Calu3 (cell line): ENCODE data around the gene STK11. TPM values are rescaled to one million over a fixed set of nuclear protein-coding genes. Genes with fewer than 3 reads are reported as not detected.

Experiments
- BruUV-seq: library from RNA; stranded (reverse); fragments of 400-500 nt; replicated peaks from 2 replicates; lab custom pipeline; 2021; lab: Mats Ljungman, UMichigan
- CTCF ChIA-PET: fragments of 300-600 bp; sonication (Branson Sonifier 250); formaldehyde crosslinking; loops from one replicate; lab custom pipeline; 2022; ENCODE audit warnings: antibody characterized with exemption; lab: Charles Lee
- DNase-seq: peaks from one replicate; pipeline ENCODE4 v3.0.0; 2022
- H3K27ac Mint-ChIP-seq: one replicate; pipeline ENCODE4 v1.8.0; 2022; ENCODE audit warnings: mixed read lengths; ENCODE audit not compliant: unreplicated experiment
- H3K27me3 Mint-ChIP-seq: one replicate; pipeline ENCODE4 v1.8.0; 2022; ENCODE audit warnings: mixed read lengths; ENCODE audit not compliant: unreplicated experiment
- H3K36me3 Mint-ChIP-seq: one replicate; pipeline ENCODE4 v1.8.0; 2022; ENCODE audit warnings: mild to moderate bottlenecking, moderate library complexity, mixed read lengths; ENCODE audit not compliant: insufficient read depth, unreplicated experiment
- H3K4me1 Mint-ChIP-seq: one replicate; pipeline ENCODE4 v1.8.0; 2022; ENCODE audit warnings: mild to moderate bottlenecking, low read depth, mixed read lengths; ENCODE audit not compliant: unreplicated experiment
- H3K4me3 Mint-ChIP-seq: one replicate; pipeline ENCODE4 v1.8.0; 2022; ENCODE audit warnings: mild to moderate bottlenecking, low read depth, moderate library complexity, mixed read lengths; ENCODE audit not compliant: unreplicated experiment
- H3K9me3 Mint-ChIP-seq: one replicate; pipeline ENCODE4 v1.8.0; 2022; ENCODE audit warnings: low read depth, mixed read lengths; ENCODE audit not compliant: unreplicated experiment
- intact Hi-C: fragments of 100-400 bp; cut with micrococcal nuclease; formaldehyde crosslinking; loops from one replicate; pipeline ENCODE4 v1.10.0; 2022; ENCODE audit not compliant: unreplicated experiment
- total RNA-seq: library from RNA; stranded (reverse); gene quantifications from 2 replicates; pipeline ENCODE4 v1.2.3, GENCODE V29; 2022
- TF ChIP-seq, protein P1 (sequence below): fragments of 200-600 bp; IDR thresholded peaks from one replicate; pipeline ENCODE4 v1.8.0; 2022; ENCODE audit warnings: antibody characterized with exemption; ENCODE audit not compliant: unreplicated experiment

STK11 gene
- total RNA-seq, 1 experiment from 2014 or later: 58.3 TPM

- Mint-ChIP-seq H3K36me3 (peaks cover 42% of the 10 kb centered on the region), H3K9me3 (no peaks in the 10 kb centered on the region), H3K27ac (no peak overlapping the region), H3K27me3 (no peaks in the 10 kb centered on the region), H3K4me1 (no peaks in the 10 kb centered on the region), H3K4me3 (no peak overlapping the region)
- intact Hi-C loops: no loop called here
- TF ChIP-seq, protein P1, sequence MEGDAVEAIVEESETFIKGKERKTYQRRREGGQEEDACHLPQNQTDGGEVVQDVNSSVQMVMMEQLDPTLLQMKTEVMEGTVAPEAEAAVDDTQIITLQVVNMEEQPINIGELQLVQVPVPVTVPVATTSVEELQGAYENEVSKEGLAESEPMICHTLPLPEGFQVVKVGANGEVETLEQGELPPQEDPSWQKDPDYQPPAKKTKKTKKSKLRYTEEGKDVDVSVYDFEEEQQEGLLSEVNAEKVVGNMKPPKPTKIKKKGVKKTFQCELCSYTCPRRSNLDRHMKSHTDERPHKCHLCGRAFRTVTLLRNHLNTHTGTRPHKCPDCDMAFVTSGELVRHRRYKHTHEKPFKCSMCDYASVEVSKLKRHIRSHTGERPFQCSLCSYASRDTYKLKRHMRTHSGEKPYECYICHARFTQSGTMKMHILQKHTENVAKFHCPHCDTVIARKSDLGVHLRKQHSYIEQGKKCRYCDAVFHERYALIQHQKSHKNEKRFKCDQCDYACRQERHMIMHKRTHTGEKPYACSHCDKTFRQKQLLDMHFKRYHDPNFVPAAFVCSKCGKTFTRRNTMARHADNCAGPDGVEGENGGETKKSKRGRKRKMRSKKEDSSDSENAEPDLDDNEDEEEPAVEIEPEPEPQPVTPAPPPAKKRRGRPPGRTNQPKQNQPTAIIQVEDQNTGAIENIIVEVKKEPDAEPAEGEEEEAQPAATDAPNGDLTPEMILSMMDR: no peak
- no peak for DNase-seq
- CTCF ChIA-PET: no interaction called here
- BruUV-seq: no TSS peak
Observed at GRCh38 chr19:1211494-1212234, 6.1 kb downstream of the STK11 start.

- Mint-ChIP-seq H3K36me3 (peaks cover 22% of the 10 kb centered on the region), H3K27me3 (no peaks in the 10 kb centered on the region), H3K27ac (no peak overlapping the region), H3K9me3 (no peaks in the 10 kb centered on the region), H3K4me1 (no peaks in the 10 kb centered on the region), H3K4me3 (no peak overlapping the region)
- no peak for DNase-seq
- TF ChIP-seq, protein P1: no peak
- CTCF ChIA-PET: no interaction called here
- intact Hi-C loops: no loop called here
- BruUV-seq: no TSS peak
Observed at GRCh38 chr19:1213391-1214286, 8.1 kb downstream of the STK11 start.

- H3K36me3 Mint-ChIP-seq: peaks cover 15% of the 10 kb centered on the region
- DNase-seq: no peak
- no peaks in the 10 kb centered on the region for H3K9me3 Mint-ChIP-seq
- intact Hi-C loops: no loop called here
- H3K27ac Mint-ChIP-seq: no peak overlapping the region
- CTCF ChIA-PET: no interaction called here
- no TSS peak for BruUV-seq
- TF ChIP-seq, protein P1: no peak
- no peaks in the 10 kb centered on the region for H3K27me3 Mint-ChIP-seq
- H3K4me3 Mint-ChIP-seq: no peak overlapping the region
- H3K4me1 Mint-ChIP-seq: no peaks in the 10 kb centered on the region
Observed at GRCh38 chr19:1214299-1214861, 8.8 kb downstream of the STK11 start.

DNA sequence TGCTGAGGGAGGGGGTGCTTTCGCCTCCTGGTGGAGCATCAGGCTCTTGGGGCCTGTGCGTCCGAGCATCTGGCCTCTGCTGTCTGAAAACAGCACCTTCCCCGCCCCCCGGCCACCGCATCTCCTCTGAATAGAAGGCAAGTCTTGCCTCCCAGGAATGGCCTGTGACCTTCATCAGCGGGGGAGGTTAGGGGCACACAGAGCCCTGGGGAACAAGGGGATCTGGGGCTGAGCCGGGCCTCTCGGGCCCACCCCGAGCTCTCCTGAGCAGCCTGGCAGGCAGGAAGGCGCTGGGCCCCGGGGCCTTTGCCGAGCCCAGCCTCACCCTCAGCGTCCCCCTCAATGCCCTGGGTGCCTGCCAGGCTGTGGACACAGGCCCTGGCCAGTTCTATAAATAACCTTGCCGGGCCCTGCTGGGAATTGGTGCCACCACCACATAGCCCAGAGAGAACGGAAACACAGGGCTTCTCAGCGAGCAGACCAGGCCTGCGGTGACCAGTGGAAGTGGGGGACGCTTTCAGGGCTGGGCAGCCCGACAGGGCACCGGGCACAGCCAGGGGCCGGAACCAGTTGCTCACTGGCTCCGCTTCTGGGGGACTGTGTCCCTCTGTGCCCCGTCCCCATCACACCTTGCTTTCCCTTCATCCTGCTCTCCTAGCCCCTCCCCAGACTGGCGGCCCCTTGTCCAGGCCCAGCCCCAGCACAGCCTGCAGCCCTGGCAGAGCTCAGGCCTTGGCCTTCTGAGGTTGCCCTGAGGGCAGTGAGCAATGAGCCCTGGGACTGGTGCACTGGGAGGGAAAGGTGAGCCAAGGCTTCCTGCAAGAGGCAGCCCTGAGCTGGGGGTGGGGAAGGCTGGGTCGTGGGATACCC lies 9.5 kb downstream of the STK11 start:
- no peak overlapping the region for H3K27ac Mint-ChIP-seq

More for the DNA sequence above, 9.5 kb downstream of the STK11 start:
- Mint-ChIP-seq H3K4me3 (no peak overlapping the region), H3K36me3 (peaks cover 15% of the 10 kb centered on the region), H3K27me3 (no peaks in the 10 kb centered on the region), H3K9me3 (no peaks in the 10 kb centered on the region), H3K4me1 (no peaks in the 10 kb centered on the region)
- no peak for DNase-seq
- intact Hi-C loops: no loop called here
- no TSS peak for BruUV-seq
- TF ChIP-seq, protein P1: no peak
- CTCF ChIA-PET: no interaction called here
